GM13977 (cell line): Measurements from ENCODE around the gene FMNL3.

Experiments used
- DNase-seq: peaks from one replicate; pipeline ENCODE4 v3.0.0; 2012; ENCODE audit warnings: low spot score
- CTCF ChIP-seq: IDR thresholded peaks from 2 replicates; pipeline ENCODE4 v1.5.1; 2012; ENCODE audit warnings: mild to moderate bottlenecking, control low read depth; ENCODE audit not compliant: insufficient read depth; ENCODE audit errors: extremely low read depth, missing control alignments
- in situ Hi-C: fragments of 300-500 bp; cut with MboI; formaldehyde crosslinking; loops from one replicate; pipeline ENCODE4 v1.12.0; 2022; ENCODE audit warnings: low sequenced_read_pairs, low pct_unique_long_range_greater_than_20kb, mixed read lengths, inconsistent platforms; ENCODE audit not compliant: unreplicated experiment

Gene FMNL3

GRCh38 chr12:49642370-49642802, 64.8 kb downstream of the FMNL3 start:
- in situ Hi-C loops, result no loop called here
- DNase-seq, result no peak
- no peak for TF ChIP-seq CTCF

GRCh38 chr12:49641748-49642369, 65.3 kb downstream of the FMNL3 start:
- no peak for TF ChIP-seq CTCF
- in situ Hi-C loops, result no loop called here
- DNase-seq, result no peak

- TF ChIP-seq CTCF, result peak; percentile 76
- in situ Hi-C loops, result no loop called here
- peak; percentile 84 for DNase-seq
Observed at GRCh38 chr12:49636979-49637755, 70.0 kb downstream of the FMNL3 start.

- no peak for DNase-seq
- in situ Hi-C loops, result no loop called here
- no peak for TF ChIP-seq CTCF
Observed at GRCh38 chr12:49636574-49636973, 70.6 kb downstream of the FMNL3 start.

- TF ChIP-seq CTCF, result no peak
- DNase-seq, result no peak
- in situ Hi-C loops, result no loop called here
Observed at GRCh38 chr12:49635656-49636055, 71.5 kb downstream of the FMNL3 start.

- in situ Hi-C loops, result no loop called here
- DNase-seq, result no peak
- no peak for TF ChIP-seq CTCF
Observed at GRCh38 chr12:49635036-49635435, 72.2 kb downstream of the FMNL3 start.
